ENCODE results near the gene TSC22D4. TPM values are rescaled to one million over a fixed set of nuclear protein-coding genes. Genes with fewer than 3 reads are reported as not detected.

Gene TSC22D4
- total and polyA plus RNA-seq, 9 of the 15 experiments (the other 6 are each of a cell fraction or from before 2014, with no cell fraction given): 0.37 to 107 (median 28.7) TPM

DNA sequence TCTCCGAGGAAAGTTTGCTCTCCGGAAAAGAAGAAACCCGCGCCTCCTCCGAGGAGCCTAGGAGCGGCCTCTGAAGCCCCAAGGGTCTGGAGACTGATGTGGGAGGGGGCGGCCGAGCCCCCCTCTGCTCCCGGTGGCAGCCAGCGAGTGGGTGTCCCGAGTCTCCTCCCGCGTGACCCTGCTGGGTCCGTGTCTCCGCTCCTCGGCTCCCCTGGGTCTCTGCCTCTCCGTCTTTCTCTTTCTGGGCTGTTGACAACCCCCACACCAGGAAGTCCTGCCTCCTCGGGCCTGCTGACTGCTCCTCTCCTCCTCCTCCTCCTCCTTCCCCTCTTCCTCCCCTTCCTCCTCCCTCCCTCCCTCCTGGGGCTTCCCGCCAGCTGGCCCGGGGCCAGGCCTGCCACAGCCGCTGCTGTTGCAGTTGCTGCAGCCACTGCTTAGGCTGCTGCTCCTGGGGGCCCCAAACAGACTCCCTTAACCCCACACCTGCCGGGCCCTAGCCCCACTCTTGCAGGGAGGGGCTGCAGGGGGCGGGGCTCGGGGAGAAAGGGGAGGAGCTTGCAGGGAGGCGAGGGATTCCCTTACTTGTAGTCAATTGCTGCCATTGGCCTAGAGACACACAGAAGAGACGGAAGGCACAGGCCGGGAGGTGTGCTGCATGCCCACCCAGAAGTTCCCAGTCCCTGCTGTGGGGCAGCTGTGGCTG lies at the start of gene TSC22D4 (continued):
- TF ChIP-seq ARNT (IDR thresholded peaks at IDR 0.05): peak; percentile 78 to 83; a peak in 3 of 4 replicates
- no peak for TF ChIP-seq ZNF583 (CRISPR knock-in tag; IDR thresholded peaks at IDR 0.05)
- TF ChIP-seq HDAC3 (IDR thresholded peaks at IDR 0.05; ENCODE audit: borderline replicate concordance, partially characterized antibody): no peak
- TF ChIP-seq, protein P1, sequence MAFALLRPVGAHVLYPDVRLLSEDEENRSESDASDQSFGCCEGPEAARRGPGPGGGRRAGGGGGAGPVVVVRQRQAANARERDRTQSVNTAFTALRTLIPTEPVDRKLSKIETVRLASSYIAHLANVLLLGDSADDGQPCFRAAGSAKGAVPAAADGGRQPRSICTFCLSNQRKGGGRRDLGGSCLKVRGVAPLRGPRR (CRISPR knock-in tag; IDR thresholded peaks at IDR 0.05): no peak
- TF ChIP-seq ZFPM2 (CRISPR knock-in tag; IDR thresholded peaks at IDR 0.05): no peak
- TF ChIP-seq CHD2 (IDR thresholded peaks at IDR 0.05; ENCODE audit: low read depth, low read length): 0 out of 2 replicates have a peak, but pooled peaks have one; percentile 43
- TF ChIP-seq STAT5B (CRISPR knock-in tag; IDR thresholded peaks at IDR 0.05): no peak
- no peak for TF ChIP-seq BDP1 (IDR thresholded peaks at IDR 0.05; ENCODE audit: insufficient read depth, insufficient read length)
- no peak for TF ChIP-seq ZNF707 (CRISPR knock-in tag; conservative IDR thresholded peaks at IDR 0.05)
- no peak for TF ChIP-seq NR2F6 (CRISPR knock-in tag; IDR thresholded peaks at IDR 0.05)
- peak; percentile 91 for TF ChIP-seq ELF2 (CRISPR knock-in tag; IDR thresholded peaks at IDR 0.05)
- TF ChIP-seq, protein P2, sequence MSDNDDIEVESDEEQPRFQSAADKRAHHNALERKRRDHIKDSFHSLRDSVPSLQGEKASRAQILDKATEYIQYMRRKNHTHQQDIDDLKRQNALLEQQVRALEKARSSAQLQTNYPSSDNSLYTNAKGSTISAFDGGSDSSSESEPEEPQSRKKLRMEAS (CRISPR knock-in tag; IDR thresholded peaks at IDR 0.05): peak; percentile 58
- TF ChIP-seq, protein P3, sequence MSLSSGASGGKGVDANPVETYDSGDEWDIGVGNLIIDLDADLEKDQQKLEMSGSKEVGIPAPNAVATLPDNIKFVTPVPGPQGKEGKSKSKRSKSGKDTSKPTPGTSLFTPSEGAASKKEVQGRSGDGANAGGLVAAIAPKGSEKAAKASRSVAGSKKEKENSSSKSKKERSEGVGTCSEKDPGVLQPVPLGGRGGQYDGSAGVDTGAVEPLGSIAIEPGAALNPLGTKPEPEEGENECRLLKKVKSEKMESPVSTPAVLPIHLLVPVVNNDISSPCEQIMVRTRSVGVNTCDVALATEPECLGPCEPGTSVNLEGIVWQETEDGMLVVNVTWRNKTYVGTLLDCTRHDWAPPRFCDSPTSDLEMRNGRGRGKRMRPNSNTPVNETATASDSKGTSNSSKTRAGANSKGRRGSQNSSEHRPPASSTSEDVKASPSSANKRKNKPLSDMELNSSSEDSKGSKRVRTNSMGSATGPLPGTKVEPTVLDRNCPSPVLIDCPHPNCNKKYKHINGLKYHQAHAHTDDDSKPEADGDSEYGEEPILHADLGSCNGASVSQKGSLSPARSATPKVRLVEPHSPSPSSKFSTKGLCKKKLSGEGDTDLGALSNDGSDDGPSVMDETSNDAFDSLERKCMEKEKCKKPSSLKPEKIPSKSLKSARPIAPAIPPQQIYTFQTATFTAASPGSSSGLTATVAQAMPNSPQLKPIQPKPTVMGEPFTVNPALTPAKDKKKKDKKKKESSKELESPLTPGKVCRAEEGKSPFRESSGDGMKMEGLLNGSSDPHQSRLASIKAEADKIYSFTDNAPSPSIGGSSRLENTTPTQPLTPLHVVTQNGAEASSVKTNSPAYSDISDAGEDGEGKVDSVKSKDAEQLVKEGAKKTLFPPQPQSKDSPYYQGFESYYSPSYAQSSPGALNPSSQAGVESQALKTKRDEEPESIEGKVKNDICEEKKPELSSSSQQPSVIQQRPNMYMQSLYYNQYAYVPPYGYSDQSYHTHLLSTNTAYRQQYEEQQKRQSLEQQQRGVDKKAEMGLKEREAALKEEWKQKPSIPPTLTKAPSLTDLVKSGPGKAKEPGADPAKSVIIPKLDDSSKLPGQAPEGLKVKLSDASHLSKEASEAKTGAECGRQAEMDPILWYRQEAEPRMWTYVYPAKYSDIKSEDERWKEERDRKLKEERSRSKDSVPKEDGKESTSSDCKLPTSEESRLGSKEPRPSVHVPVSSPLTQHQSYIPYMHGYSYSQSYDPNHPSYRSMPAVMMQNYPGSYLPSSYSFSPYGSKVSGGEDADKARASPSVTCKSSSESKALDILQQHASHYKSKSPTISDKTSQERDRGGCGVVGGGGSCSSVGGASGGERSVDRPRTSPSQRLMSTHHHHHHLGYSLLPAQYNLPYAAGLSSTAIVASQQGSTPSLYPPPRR (CRISPR knock-in tag; IDR thresholded peaks at IDR 0.05; ENCODE audit: borderline replicate concordance): 0 out of 2 replicates have a peak, but pooled peaks have one; percentile 55
- TF ChIP-seq RHOXF2B (CRISPR knock-in tag; conservative IDR thresholded peaks at IDR 0.05): no peak
- TF ChIP-seq CC2D1A (IDR thresholded peaks at IDR 0.05): peak; percentile 64; the same call in 1 of the 2 replicates
- TF ChIP-seq E2F3 (CRISPR knock-in tag; IDR thresholded peaks at IDR 0.05): no peak
- no peak for TF ChIP-seq HMG20A (CRISPR knock-in tag; conservative IDR thresholded peaks at IDR 0.05)
- no peak for TF ChIP-seq RBM15 (IDR thresholded peaks at IDR 0.05; ENCODE audit: insufficient read depth, low read length)
- peak; percentile 56; the same call in 1 of the 2 replicates for TF ChIP-seq PML (IDR thresholded peaks at IDR 0.05; ENCODE audit: low read length)
- no peak for TF ChIP-seq DDX20 (tag; IDR thresholded peaks at IDR 0.05; ENCODE audit: low read depth)
- no peak for TF ChIP-seq SRSF3 (IDR thresholded peaks at IDR 0.05; ENCODE audit: insufficient read depth, low read length)
- TF ChIP-seq, protein P4, sequence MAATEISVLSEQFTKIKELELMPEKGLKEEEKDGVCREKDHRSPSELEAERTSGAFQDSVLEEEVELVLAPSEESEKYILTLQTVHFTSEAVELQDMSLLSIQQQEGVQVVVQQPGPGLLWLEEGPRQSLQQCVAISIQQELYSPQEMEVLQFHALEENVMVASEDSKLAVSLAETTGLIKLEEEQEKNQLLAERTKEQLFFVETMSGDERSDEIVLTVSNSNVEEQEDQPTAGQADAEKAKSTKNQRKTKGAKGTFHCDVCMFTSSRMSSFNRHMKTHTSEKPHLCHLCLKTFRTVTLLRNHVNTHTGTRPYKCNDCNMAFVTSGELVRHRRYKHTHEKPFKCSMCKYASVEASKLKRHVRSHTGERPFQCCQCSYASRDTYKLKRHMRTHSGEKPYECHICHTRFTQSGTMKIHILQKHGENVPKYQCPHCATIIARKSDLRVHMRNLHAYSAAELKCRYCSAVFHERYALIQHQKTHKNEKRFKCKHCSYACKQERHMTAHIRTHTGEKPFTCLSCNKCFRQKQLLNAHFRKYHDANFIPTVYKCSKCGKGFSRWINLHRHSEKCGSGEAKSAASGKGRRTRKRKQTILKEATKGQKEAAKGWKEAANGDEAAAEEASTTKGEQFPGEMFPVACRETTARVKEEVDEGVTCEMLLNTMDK (IDR thresholded peaks at IDR 0.05; ENCODE audit: borderline replicate concordance, insufficient read depth, low read depth, low read length, poor library complexity, severe bottlenecking): no peak

Measured in K562 (cell line).